Mucosa of descending colon (tissue), 3 donors: Measurements from ENCODE around the gene KLHL22. TPM values are rescaled to one million over a fixed set of nuclear protein-coding genes. Genes with fewer than 3 reads are reported as not detected.
"Not testable (repeated sequence)": the region's sequence is repeated elsewhere in the genome, so short reads cannot be mapped to it uniquely, and the experiment has no call there.

Experiments
- ATAC-seq: fragments of 200-7000 bp; cut with Tn5 transposase; one replicate; pipeline ENCODE4 v1.9.1; 2020; ENCODE audit warnings: mild to moderate bottlenecking, moderate library complexity
- DNase-seq, 3 donors: peaks; one replicate each; pipeline ENCODE4 v3.0.0-alpha.2; 2020
- H3K36me3 ChIP-seq: fragments of 200-600 bp; one replicate; pipeline ENCODE4 v1.8.0; 2021; ENCODE audit warnings: low read depth, mild to moderate bottlenecking
- H3K4me1 ChIP-seq: fragments of 200-600 bp; one replicate; pipeline ENCODE4 v1.8.0; 2021; ENCODE audit warnings: low read depth, mild to moderate bottlenecking
- H3K4me3 ChIP-seq: fragments of 200-600 bp; one replicate; pipeline ENCODE4 v1.8.0; 2021; ENCODE audit warnings: mild to moderate bottlenecking
- H3K9me3 ChIP-seq: fragments of 200-600 bp; one replicate; pipeline ENCODE4 v1.8.0; 2021; ENCODE audit warnings: mild to moderate bottlenecking
- CTCF ChIP-seq: fragments of 200-600 bp; IDR thresholded peaks from one replicate; pipeline ENCODE4 v1.8.0; 2022; ENCODE audit warnings: antibody characterized with exemption, mild to moderate bottlenecking
- intact Hi-C, 2 donors: fragments of 100-400 bp; cut with DNase I in 1 of 2; cut with micrococcal nuclease in 1 of 2; formaldehyde crosslinking; loops; one replicate each; pipeline versions ENCODE4 v1.11.0 to v1.11.1; 2022; cut with DNase I, micrococcal nuclease
- total RNA-seq, 3 donors: library from RNA; stranded (reverse); fragmentation: NEBNext Ultra II Directional in 2 of 3; extraction: Animal tissue kit (Norgen Biotek cat#: 25700) in 2 of 3; gene quantifications; one replicate each; pipeline versions ENCODE4 v1.2.1 to v1.2.4, GENCODE V29; 2021 to 2023
- donor health status: DM: no; HTN: no; CAD: no; lungs with moderate emphysema.
- donor health status: DM: no; HTN: no; CAD: no.
- donor health status: DM: no; HTN: yes; CAD: no.

KLHL22 gene
- total RNA-seq, 3 donors from 2014 or later, result 9.5 to 24.1 (median 14.7) TPM

DNA sequence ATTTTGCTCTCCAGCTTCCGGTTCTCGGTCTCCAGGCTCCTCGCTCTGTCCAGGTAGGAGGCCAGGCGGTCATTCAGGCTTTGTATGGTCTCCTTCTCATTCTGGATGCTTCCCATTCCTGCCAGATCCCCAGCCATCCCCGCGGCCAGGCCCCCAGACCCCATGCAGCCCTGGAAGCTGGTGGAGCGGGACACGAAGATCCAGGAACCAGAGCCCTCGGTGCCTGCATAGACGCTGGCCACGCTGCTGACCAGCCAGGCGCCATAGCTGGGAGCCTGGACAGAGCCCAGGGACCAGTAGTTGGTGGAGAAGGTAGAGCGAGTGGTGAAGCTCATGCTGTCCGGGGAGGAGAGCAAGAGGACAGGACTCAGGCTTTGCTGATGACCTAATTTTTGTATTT lies 11.8 kb downstream of the KLHL22 start:
- Histone ChIP-seq H3K4me1 (no peaks in the 10 kb centered on the region), H3K36me3 (no peaks in the 10 kb centered on the region), H3K4me3 (no peak overlapping the region), H3K9me3 (no peaks in the 10 kb centered on the region)
- DNase-seq (no peak), ATAC-seq (no peak)
- intact Hi-C loops, result no loop called here
- no peak for TF ChIP-seq CTCF

DNA sequence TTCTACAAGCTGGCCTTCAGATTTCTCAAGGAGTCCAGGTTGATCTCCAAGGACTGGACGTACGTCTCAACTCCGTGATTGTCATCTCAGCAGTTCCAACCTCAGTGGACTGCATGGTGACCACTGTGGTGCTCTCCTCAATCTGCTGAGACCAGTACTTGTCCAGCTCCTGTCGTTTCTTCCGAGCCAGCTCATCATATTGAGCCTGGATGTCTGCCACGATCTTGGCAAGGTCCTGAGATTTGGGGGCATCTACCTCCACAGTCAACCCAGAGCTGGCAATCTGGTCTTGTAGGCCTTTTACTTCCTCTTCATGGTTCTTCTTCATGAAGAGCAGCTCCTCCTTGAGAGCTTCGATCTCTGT lies 12.5 kb downstream of the KLHL22 start:
- H3K9me3 ChIP-seq, DNase-seq, intact Hi-C loops, H3K4me3 ChIP-seq, H3K4me1 ChIP-seq, ATAC-seq, H3K36me3 ChIP-seq: not testable (repeated sequence)

DNA sequence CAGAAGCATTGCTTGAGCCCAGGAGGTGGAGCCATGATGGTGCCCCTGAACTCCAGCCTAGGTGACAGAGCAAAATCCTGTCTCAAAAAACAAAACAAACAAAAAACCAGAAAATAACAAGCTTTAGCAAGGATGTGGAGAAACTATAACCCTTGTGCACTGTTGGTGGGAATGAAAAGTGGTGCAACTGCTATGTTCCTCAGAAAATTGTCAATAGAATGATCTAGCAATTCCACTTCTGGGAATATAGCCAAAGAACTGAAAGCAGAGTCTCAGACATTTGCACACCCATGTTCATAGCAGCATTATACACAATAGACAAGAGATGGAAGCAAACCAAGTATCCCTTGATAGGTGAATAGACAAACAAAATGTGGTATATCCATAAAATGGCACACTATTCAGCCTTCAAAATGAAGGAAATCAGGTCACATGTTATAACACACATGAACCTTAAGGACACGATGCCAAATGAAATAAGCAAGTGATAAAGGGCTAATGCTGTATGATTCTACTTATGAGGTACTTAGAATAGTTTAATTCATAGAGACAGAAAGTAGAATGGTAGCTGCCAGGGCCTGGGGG lies 15.9 kb downstream of the KLHL22 start:
- TF ChIP-seq CTCF, result no peak
- H3K36me3 ChIP-seq, result no peaks in the 10 kb centered on the region
- intact Hi-C loops, result no loop called here
- no peak for DNase-seq
- no peaks in the 10 kb centered on the region for H3K4me1 ChIP-seq
- ATAC-seq, result no peak
- H3K4me3 ChIP-seq, result no peak overlapping the region
- H3K9me3 ChIP-seq, result no peaks in the 10 kb centered on the region

DNA sequence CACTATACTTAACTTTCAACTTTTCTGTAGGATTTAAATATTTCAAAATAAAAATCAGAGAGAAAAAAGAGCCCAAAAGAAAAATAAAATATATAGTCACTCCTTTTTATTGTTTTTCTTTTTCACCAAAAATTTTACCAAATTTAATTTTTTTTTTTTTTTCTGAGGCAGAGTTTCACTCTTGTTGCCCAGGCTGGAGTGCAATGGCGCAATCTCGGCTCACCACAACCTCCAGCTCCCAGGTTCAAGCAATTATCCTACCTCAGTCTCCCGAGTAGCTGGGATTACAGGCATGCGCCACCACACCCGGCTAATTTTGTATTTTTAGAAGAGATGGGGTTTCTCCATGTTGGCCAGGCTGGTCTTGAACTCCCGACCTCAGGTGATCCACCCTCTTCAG lies 17.5 kb downstream of the KLHL22 start:
- intact Hi-C loops, H3K4me1 ChIP-seq, H3K4me3 ChIP-seq, H3K9me3 ChIP-seq, DNase-seq, H3K36me3 ChIP-seq, ATAC-seq: not testable (repeated sequence)

GRCh38 chr22:20475569-20475968 lies 20.0 kb downstream of the KLHL22 start:
- ATAC-seq, H3K4me3 ChIP-seq, intact Hi-C loops, H3K36me3 ChIP-seq, H3K9me3 ChIP-seq, DNase-seq, H3K4me1 ChIP-seq: not testable (repeated sequence)

DNA sequence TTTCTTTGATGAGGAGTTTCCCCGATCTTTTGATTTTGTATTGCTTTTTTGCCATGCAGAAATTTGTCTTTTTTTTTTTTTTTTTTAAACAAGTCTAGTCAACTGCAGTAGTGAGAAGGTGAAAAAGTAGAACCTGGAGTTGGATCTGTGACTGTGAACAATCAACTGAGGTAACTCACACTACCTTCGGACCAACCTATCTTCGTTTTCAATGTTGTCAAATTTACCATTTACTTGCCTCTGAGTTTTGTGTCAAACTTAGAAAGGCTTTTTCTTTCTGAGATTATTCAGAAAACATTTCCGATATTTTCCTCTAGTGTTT lies 20.5 kb downstream of the KLHL22 start:
- ATAC-seq, result no peak
- TF ChIP-seq CTCF, result no peak
- intact Hi-C loops, result no loop called here

DNA sequence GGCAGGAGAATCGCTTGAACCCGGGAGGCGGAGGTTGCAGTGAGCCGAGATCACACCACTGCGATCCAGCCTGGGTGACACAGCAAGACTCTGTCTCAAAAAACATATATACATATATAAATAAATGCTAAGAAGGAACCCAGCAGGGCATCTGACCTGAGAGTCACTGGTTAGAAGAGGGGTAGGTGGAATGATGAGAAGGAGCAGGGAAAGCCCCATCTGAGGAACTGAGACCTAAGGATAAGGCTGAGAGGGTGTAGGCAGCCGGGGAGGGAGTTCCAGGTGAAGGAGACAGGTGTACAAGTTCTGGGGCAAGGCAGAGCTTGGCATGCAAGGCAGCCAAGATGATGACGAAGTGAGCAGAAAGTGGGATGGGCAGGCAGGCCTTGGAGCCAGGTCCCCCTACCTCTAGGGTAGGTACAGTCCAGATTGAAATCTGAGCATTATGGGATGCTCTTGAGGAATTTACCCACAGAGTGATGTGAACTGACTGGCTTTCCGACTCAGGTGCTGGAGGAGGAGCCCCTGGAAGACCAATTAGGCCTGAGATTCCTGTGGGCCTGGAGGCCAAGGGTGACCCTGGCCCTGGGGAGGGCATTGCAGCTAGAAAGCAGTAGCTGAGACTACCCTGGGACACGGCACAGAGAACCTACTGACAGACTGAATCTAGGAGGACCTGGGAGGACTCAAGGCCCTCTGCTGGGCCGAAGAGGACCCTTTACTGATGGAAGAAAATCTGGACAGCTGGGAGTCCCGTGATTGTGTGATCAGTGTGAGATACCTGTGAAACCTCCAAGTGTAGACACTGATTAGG lies 22.8 kb downstream of the KLHL22 start:
- TF ChIP-seq CTCF, result no peak
- intact Hi-C loops, result no loop called here

More for the DNA sequence above, 20.5 kb downstream of the KLHL22 start:
- DNase-seq, result no peak
- Histone ChIP-seq H3K4me3 (no peak overlapping the region), H3K4me1 (no peaks in the 10 kb centered on the region), H3K9me3 (no peaks in the 10 kb centered on the region), H3K36me3 (no peaks in the 10 kb centered on the region)

More for the DNA sequence above, 22.8 kb downstream of the KLHL22 start:
- H3K9me3 ChIP-seq, result no peaks in the 10 kb centered on the region
- no peak for DNase-seq
- ATAC-seq, result no peak
- no peak overlapping the region for H3K4me3 ChIP-seq
- H3K4me1 ChIP-seq, result no peaks in the 10 kb centered on the region
- H3K36me3 ChIP-seq, result no peaks in the 10 kb centered on the region
